ENCODE data around the gene GDPD5. TPM values are rescaled to one million over a fixed set of nuclear protein-coding genes. Genes with fewer than 3 reads are reported as not detected.

The GDPD5 gene
- total and polyA plus RNA-seq, 10 of the 15 experiments (the other 5 are each of a cell fraction or from before 2014, with no cell fraction given) = 0.10 to 30.0 (median 6.7) TPM

GRCh38 chr11:75389276-75389605 lies 136.5 kb downstream of the GDPD5 start:
- Histone ChIP-seq H3K4me3 (no peak overlapping the region), H3K27ac (ENCODE audit: control insufficient read depth, insufficient read depth) (no peak overlapping the region), H3K9ac (ENCODE audit: control insufficient read depth, insufficient read depth, low read length) (no peak overlapping the region), H3K9me3 (replicated peaks; ENCODE audit: control insufficient read depth, insufficient read depth, low read length) (no peaks in the 10 kb centered on the region), H3K27me3 (replicated peaks in 1 of 2; ENCODE audit: control insufficient read depth in 2 of 2, insufficient read depth in 2 of 2, low read length in 1 of 2) (no peaks in the 10 kb centered on the region; a peak in 1 of 4 replicates), H4K20me1 (ENCODE audit: control insufficient read depth, insufficient read depth) (no peaks in the 10 kb centered on the region), H3K79me2 (ENCODE audit: control insufficient read depth, insufficient read depth, low read length) (no peaks in the 10 kb centered on the region), H2AFZ (ENCODE audit: control insufficient read depth, low read depth, low read length) (no peak overlapping the region), H3K4me1 (ENCODE audit: control insufficient read depth, insufficient read depth, low read length) (peaks cover 3% of the 10 kb centered on the region; the same call in 1 of the 2 replicates), H3K36me3 (ENCODE audit: control insufficient read depth in 2 of 2, insufficient read depth in 2 of 2, low read length in 1 of 2) (no peaks in the 10 kb centered on the region), H3K4me2 (ENCODE audit: control insufficient read depth, insufficient read depth) (no peak overlapping the region)
- CTCF ChIA-PET = interaction anchor here (0.6 to 17.1 kb wide), 22 partner anchors 9 to 514 kb away, joined by 3 to 406 read pairs (median 6); partner anchors contain the start of gene GDPD5
- no peak for TF ChIP-seq EGR1 (IDR thresholded peaks at IDR 0.05; ENCODE audit: borderline replicate concordance in 1 of 2, low read depth in 2 of 2, low read length in 2 of 2)
- TF ChIP-seq ETV6 (conservative IDR thresholded peaks at IDR 0.05 in 1 of 2, IDR thresholded peaks at IDR 0.05 in 1 of 2; ENCODE audit: borderline replicate concordance in 1 of 2, low read depth in 1 of 2) = no peak
- POLR2A ChIA-PET = no interaction called here
- intact Hi-C loops (cut with micrococcal nuclease; ENCODE audit: unreplicated experiment) = no loop called here
- in situ Hi-C loops (cut with MboI) = no loop called here
- RAD21 ChIA-PET (ENCODE audit: unreplicated experiment) = interaction anchor here (0.8 to 9.8 kb wide), 4 partner anchors 49 to 143 kb away, joined by 3 to 118 read pairs (median 18); no protein-coding TSS in a partner anchor
- ATAC-seq (peak; percentile 35; the same call in 1 of the 3 replicates), DNase-seq (ENCODE audit: low read depth, low spot score) (no peak), FAIRE-seq (no peak)
- no TSS peak for BruUV-seq (replicated peaks)
- WGBS (ENCODE audit: insufficient coverage, insufficient replicate concordance, low lambda C conversion rate, missing lambda C conversion rate) = 33% methylated on average over 11 of the region's 11 CpGs
- SMC1A ChIA-PET (ENCODE audit: uncharacterized antibody, unreplicated experiment) = interaction anchor here (0.7 to 5.4 kb wide), 12 partner anchors 8 to 325 kb away, joined by 3 to 43 read pairs (median 4); no protein-coding TSS in a partner anchor

GRCh38 chr11:75388386-75389275 lies 137.1 kb downstream of the GDPD5 start:
- in situ Hi-C loops (cut with MboI) (no loop called here), intact Hi-C loops (cut with micrococcal nuclease; ENCODE audit: unreplicated experiment) (loop anchor here (1.0 kb wide), 2 partner anchors 57 to 144 kb away; no protein-coding TSS in a partner anchor)
- Histone ChIP-seq H3K27ac (ENCODE audit: control insufficient read depth, insufficient read depth) (no peak overlapping the region), H3K36me3 (ENCODE audit: control insufficient read depth in 2 of 2, insufficient read depth in 2 of 2, low read length in 1 of 2) (no peaks in the 10 kb centered on the region), H2AFZ (ENCODE audit: control insufficient read depth, low read depth, low read length) (peak overlapping the region; percentile 19), H3K4me3 (no peak overlapping the region), H3K9ac (ENCODE audit: control insufficient read depth, insufficient read depth, low read length) (no peak overlapping the region), H3K79me2 (ENCODE audit: control insufficient read depth, insufficient read depth, low read length) (no peaks in the 10 kb centered on the region), H3K27me3 (replicated peaks in 1 of 2; ENCODE audit: control insufficient read depth in 2 of 2, insufficient read depth in 2 of 2, low read length in 1 of 2) (no peaks in the 10 kb centered on the region; a peak in 1 of 4 replicates), H3K4me2 (ENCODE audit: control insufficient read depth, insufficient read depth) (no peak overlapping the region), H3K9me3 (replicated peaks; ENCODE audit: control insufficient read depth, insufficient read depth, low read length) (no peaks in the 10 kb centered on the region), H4K20me1 (ENCODE audit: control insufficient read depth, insufficient read depth) (no peaks in the 10 kb centered on the region), H3K4me1 (ENCODE audit: control insufficient read depth, insufficient read depth, low read length) (peaks cover 3% of the 10 kb centered on the region; the same call in 1 of the 2 replicates)
- FAIRE-seq (peak; percentile 56), DNase-seq (ENCODE audit: low read depth, low spot score) (no peak), ATAC-seq (peak; percentile 92)
- WGBS (ENCODE audit: insufficient coverage, insufficient replicate concordance, low lambda C conversion rate, missing lambda C conversion rate) = 22% methylated on average over 9 of the region's 9 CpGs
- ChIA-PET RAD21 (ENCODE audit: unreplicated experiment) (interaction anchor here (0.8 to 9.8 kb wide), 8 partner anchors 43 to 144 kb away, joined by 3 to 118 read pairs (median 4); no protein-coding TSS in a partner anchor), SMC1A (ENCODE audit: uncharacterized antibody, unreplicated experiment) (interaction anchor here (0.7 to 7.0 kb wide), 19 partner anchors 9 to 325 kb away, joined by 3 to 43 read pairs (median 4); no protein-coding TSS in a partner anchor), POLR2A (no interaction called here), CTCF (interaction anchor here (0.6 to 17.1 kb wide), 33 partner anchors 9 to 1535 kb away, joined by 3 to 406 read pairs (median 4); partner anchors contain the start of gene GDPD5)
- no TSS peak for BruUV-seq (replicated peaks)
- TF ChIP-seq ZNF592 (IDR thresholded peaks at IDR 0.05) (no peak), RUNX3 (IDR thresholded peaks at IDR 0.05; ENCODE audit: low read length) (0 out of 2 replicates have a peak, but pooled peaks have one; percentile 11), E2F8 (IDR thresholded peaks at IDR 0.05; ENCODE audit: low read depth, partially characterized antibody) (no peak), STAT3 (IDR thresholded peaks at IDR 0.05; ENCODE audit: low read depth, low read length) (no peak)
